HuH-7 (cell line): ENCODE data around the gene PARP16.
A peak's percentile ranks its signal among the peaks of the same experiment; 100 is the strongest.
"Not testable (repeated sequence)": the region's sequence is repeated elsewhere in the genome, so short reads cannot be mapped to it uniquely, and the experiment has no call there.

Experiments
- DNase-seq: peaks from one replicate; pipeline ENCODE4 v3.0.0; 2011; ENCODE audit warnings: low spot score

PARP16 gene

DNA sequence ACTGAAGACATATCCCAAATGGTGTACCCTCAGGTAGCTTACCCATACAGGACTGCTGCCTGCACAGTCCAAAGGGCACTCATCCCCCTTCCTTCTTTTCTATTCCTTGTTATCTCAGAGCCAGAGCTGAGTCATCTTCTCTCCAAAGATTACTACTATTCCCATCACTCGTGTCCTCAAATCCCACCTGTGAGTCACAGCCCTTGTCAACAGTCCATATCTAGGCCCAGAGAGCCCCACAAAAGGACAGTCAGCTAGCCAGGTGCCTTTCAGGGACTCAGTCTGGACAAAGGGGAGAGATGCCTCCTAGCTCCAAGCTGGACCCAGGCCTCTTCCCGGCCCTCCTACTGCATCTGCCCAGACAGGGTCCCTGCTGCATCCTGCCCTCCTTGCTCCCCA lies 11.0 kb downstream of the PARP16 start:
- no peak for DNase-seq

DNA sequence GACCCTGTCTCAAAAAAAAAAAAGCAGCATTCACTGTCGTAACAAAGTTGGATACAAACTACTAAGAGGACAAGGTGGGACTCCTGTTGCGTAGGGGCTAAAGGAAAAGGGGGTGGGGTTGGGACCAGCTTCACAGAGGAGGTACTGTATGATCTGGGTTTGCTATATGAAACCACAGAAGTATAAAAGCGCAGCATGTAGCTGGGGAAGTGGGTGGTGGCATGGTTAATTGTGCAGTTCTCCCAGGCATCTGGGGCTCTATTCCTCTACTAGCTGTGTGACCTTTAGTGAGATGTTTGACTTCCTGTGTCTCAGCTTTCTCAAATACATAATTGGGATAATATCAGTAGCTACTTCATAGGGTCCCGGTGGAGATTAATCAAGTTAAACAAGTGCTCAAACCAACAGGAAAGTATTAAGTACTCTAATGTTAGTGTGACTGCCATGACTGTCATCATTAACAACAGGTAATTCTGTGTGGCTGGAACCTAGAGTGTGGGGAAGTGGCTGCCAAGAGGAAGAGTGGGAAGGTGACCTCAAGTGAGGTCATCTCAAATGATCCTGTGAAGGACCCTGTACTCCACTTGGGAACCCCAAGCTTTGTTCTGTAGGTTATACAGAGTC lies 11.5 kb downstream of the PARP16 start:
- no peak for DNase-seq

GRCh38 chr15:65270811-65271545 lies 15.7 kb downstream of the PARP16 start:
- DNase-seq = peak; percentile 84

GRCh38 chr15:65268411-65268810 lies 18.3 kb downstream of the PARP16 start:
- no peak for DNase-seq

- no peak for DNase-seq
Measured at GRCh38 chr15:65266469-65266868, 20.2 kb downstream of the PARP16 start.

- DNase-seq = no peak
Measured at GRCh38 chr15:65264863-65265430, 21.7 kb downstream of the PARP16 start.

DNA sequence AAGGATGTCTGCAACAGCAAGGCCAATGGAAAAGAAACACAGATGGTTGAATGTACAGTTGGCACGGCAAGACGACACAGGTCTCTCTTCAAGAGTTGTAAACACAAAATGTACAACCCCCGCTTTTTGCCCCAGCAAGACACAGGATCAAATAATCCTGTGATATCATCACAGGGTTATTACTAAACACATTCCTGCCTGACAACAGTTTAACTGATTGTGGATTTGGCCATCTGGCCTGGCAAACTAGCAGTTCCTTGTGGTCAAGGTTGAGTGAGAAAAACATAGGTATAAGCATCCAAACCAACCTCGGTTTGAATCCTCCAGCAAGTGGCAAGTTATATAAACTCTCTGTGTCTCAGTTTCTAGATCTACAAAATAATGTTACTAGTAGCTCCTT lies 23.4 kb downstream of the PARP16 start:
- DNase-seq = no peak

DNA sequence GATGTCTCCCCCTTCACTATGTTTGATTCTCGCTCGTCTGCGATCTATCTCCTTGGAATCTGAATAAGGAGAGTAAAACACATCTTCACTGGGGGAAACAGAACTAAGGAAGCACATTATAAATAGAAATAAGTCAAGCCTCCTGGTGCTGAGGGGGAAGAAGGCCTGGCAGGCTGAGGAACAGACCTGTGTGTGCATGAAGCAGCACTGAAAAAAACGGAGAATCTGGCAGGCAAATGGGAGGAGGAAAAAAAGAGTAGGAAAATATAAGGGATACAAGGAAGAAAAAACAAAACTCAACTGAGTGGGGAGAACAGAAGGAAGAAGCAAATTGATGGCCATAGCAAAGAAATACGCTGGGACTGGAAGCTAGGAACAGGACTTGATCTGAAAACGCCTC lies 25.7 kb downstream of the PARP16 start:
- DNase-seq = no peak

DNA sequence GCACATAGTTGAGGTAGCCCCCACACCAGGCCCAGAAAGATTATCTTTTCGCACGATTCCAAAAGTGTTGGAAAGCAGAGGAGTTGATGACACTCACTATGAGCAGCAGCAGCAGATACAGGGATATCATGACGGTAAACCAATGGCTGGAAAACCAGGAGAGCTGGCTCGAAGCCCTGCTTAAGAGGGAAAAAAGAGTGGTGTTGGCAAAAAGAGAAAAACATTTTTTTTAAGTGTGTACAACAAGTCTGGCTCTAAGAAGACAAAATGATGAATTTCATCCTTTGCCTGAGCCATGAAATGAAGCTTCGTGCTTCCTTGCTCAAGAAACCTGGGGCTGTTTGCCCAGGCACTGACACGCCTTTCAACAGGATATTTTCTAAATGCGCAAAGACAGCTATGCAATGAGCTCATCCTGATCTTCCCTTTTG lies 27.3 kb downstream of the PARP16 start:
- DNase-seq = no peak

GRCh38 chr15:65258375-65259262 lies 28.1 kb downstream of the PARP16 start:
- no peak for DNase-seq

- no peak for DNase-seq
Measured at GRCh38 chr15:65255486-65256140, 31.1 kb downstream of the PARP16 start.

GRCh38 chr15:65254758-65255157 lies 31.9 kb downstream of the PARP16 start:
- DNase-seq = no peak

GRCh38 chr15:65254356-65254755 lies 32.3 kb downstream of the PARP16 start:
- DNase-seq = no peak

GRCh38 chr15:65249641-65250040 lies 37.0 kb downstream of the PARP16 start:
- no peak for DNase-seq

GRCh38 chr15:65248511-65249255 lies 38.0 kb downstream of the PARP16 start:
- no peak for DNase-seq

DNA sequence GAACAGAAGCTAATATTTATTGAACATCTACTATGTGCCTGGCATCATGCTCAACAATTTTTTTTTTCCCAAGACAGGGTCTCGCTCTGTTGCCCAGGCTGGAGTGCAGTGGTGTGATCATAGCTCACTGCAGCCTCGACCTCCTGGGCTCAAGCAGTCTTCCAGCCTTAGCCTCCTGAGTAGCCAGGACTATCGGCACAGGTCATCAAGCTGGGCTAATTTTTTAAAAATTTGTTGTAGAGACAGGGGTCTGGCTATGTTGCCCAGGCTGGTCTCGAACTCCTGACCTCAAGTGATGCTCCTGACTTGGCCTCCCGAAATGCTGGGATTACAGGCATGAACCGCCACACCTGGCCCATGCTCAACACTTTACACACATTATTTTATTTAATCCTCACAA lies 39.7 kb downstream of the PARP16 start:
- DNase-seq = no peak

DNA sequence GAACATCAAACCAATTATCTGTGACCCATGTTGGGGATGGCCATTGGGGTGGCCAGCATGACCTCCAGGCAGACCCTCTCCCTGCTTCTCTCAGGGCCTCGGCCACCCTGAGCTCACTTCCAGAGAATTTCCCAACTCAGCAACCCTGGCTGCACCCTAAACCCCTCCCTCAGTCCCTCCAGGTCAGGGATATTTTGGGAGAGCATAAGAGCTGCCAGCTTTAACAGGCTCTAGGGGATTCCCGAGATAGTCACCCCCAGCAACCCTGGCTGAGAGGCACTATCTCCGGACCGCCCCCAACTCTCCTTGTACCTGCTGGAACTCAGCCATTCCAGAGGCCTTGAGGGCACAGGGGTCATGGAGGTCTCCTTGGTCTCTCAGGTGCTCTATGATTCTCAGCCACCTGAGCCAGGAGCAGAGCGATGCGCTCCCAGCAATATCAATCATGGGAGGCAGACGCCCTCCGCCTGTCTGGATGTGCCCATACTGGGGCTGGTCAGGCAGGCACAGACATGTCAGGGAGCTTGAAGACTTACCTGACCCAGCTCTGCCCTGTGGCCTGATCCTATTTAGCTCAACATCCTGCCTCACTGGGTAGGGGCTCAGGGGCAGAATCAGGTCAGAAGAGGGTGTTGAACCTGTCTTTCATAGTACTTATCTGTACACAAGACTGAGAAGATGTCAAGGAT lies 40.5 kb downstream of the PARP16 start:
- DNase-seq = no peak

GRCh38 chr15:65245096-65245856 lies 41.4 kb downstream of the PARP16 start:
- DNase-seq = no peak

DNA sequence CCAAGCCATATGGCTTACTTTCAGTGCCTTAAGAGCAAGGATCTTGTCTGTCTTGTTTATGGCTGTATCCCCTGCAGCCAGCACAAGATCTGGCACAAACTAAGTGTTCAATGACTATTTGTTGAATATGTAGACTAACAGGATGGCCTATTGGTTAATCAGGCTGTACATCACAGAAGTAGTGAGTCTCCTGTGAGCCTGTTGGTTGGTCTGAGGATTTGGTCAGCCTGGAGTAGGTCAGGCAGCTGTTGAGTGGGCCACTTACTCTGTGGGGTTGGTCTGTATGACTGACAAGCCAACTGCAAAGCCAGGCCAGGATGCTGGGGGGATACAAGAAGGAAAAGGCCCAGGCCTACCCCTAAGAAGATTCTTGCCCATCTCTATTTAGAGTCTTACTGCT lies 42.0 kb downstream of the PARP16 start:
- DNase-seq = no peak

DNA sequence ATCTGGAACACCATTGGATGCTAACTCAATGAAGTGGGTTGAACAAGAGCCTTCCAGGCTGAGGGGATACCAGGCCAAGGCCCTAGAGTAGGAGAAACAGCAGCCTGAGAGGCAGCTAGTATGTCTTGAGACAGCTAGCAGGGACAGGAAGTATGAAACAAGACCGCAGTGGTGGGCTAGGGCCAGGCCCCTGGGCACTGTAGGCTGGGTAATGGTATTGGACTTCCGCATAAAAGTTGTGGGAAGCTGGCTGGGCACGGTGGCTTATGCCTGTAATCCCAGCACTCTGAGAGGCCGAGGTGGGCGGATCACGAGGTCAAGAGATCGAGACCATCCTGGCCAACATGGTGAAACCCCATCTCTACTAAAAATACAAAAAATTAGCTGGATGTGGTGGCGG lies 50.2 kb downstream of the PARP16 start:
- DNase-seq = not testable (repeated sequence)
